ENCODE results near the gene GPC3.

GRCh38 chrX:133989993-133990392 lies 4.6 kb upstream of the GPC3 start:
- TF ChIP-seq CTCF (IDR thresholded peaks at IDR 0.05) = no peak
- no peak for TF ChIP-seq POLR2A (IDR thresholded peaks at IDR 0.05)
